Hepatocyte (in vitro differentiated cells): Measurements from ENCODE around the gene LSM12. TPM values are rescaled to one million over a fixed set of nuclear protein-coding genes. Genes with fewer than 3 reads are reported as not detected.

Experiments used
- DNase-seq: peaks from one replicate; pipeline ENCODE4 v3.0.0-alpha.2; 2016; ENCODE audit warnings: low spot score
- H2AFZ ChIP-seq: fragments of 200-600 bp; sonication (generic); 2 replicates; pipeline ENCODE4 v1.6.0; 2016; ENCODE audit warnings: antibody characterized with exemption, mild to moderate bottlenecking
- H3K27ac ChIP-seq: fragments of 200-600 bp; sonication (generic); 2 replicates; pipeline ENCODE4 v1.5.1; 2016; ENCODE audit warnings: mild to moderate bottlenecking
- H3K27me3 ChIP-seq: fragments of 200-600 bp; sonication (generic); 2 replicates; pipeline ENCODE4 v1.6.1; 2016
- H3K36me3 ChIP-seq: fragments of 200-600 bp; sonication (generic); replicated peaks from 2 replicates; pipeline ENCODE4 v1.5.1; 2016; ENCODE audit warnings: low read depth; ENCODE audit not compliant: insufficient read depth
- H3K4me1 ChIP-seq: fragments of 200-600 bp; sonication (generic); 2 replicates; pipeline ENCODE4 v1.5.1; 2016; ENCODE audit warnings: mild to moderate bottlenecking, moderate library complexity; ENCODE audit not compliant: insufficient read depth
- H3K4me2 ChIP-seq: fragments of 200-600 bp; sonication (generic); 2 replicates; pipeline ENCODE4 v1.6.0; 2016
- H3K4me3 ChIP-seq: fragments of 200-600 bp; sonication (generic); 2 replicates; pipeline ENCODE4 v1.5.1; 2016; ENCODE audit warnings: mild to moderate bottlenecking
- H3K79me2 ChIP-seq: fragments of 200-600 bp; sonication (generic); 2 replicates; pipeline ENCODE4 v1.6.0; 2017; ENCODE audit warnings: mild to moderate bottlenecking
- H3K9me2 ChIP-seq: fragments of 200-600 bp; sonication (generic); replicated peaks from 2 replicates; pipeline ENCODE4 v1.6.0; 2017; ENCODE audit warnings: mild to moderate bottlenecking; ENCODE audit not compliant: insufficient read depth
- H3K9me3 ChIP-seq: fragments of 200-600 bp; sonication (generic); 2 replicates; pipeline ENCODE4 v1.5.1; 2016; ENCODE audit warnings: low read depth, mild to moderate bottlenecking
- H4K20me1 ChIP-seq: fragments of 200-600 bp; sonication (generic); 2 replicates; pipeline ENCODE4 v1.6.0; 2016; ENCODE audit warnings: mild to moderate bottlenecking; ENCODE audit not compliant: insufficient read depth, poor library complexity, severe bottlenecking
- CTCF ChIP-seq: fragments of 200-600 bp; sonication (generic); IDR thresholded peaks from 2 replicates; pipeline ENCODE4 v1.5.1; 2016; ENCODE audit warnings: antibody characterized with exemption, mild to moderate bottlenecking; ENCODE audit not compliant: poor library complexity
- EZH2 ChIP-seq: fragments of 200-600 bp; sonication (generic); IDR thresholded peaks from 2 replicates; pipeline ENCODE4 v1.6.1; 2016; ENCODE audit warnings: antibody characterized with exemption, mild to moderate bottlenecking, borderline replicate concordance
- EZH2phosphoT487 ChIP-seq: fragments of 200-600 bp; sonication (generic); IDR thresholded peaks from one replicate; pipeline ENCODE4 v1.6.1; 2018; ENCODE audit warnings: antibody characterized with exemption, mild to moderate bottlenecking, low read depth, moderate library complexity; ENCODE audit not compliant: unreplicated experiment, severe bottlenecking
- WGBS: methylation state at CpG from one replicate; pipeline ENCODE4 v1.1.6; 2016; ENCODE audit warnings: low lambda C conversion rate; ENCODE audit errors: missing lambda C conversion rate; 5-methylcytosine and 5-hydroxymethylcytosine counted together
- polyA plus RNA-seq: library from polyadenylated mRNA; unstranded; fragments of >200 nt; fragmentation: Nextera tagmentation; extraction: Ambion mirVana; gene quantifications from 2 replicates; pipeline ENCODE4 v1.2.1, GENCODE V29; 2016
- total RNA-seq: library from RNA; depleted of rRNA; stranded (reverse); fragments of >200 nt; gene quantifications from 2 replicates; pipeline ENCODE4 v1.2.3, GENCODE V29; 2014

LSM12 gene
- total and polyA plus RNA-seq, 2 experiments from 2014 or later, result 40.4 to 44.5 TPM

DNA sequence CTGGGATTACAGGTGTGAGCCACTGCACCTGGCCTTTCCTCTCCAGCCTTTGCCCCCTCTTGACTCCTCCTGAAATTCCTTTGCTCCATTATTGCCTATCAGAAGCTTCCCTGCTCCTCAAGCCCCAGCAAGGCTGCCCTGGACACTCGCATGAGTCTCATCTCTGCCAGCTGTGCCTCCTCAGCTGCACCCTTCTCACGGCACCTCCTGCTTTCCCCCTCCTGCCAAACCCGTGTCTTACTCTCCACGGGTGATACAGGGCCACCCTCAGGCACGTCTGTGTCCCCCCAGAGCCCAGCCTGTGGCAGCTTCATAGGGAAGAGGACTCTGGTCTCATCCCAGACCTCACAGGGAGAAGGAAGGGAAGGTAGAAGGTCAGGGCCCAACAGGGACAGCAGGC is 19.4 kb upstream of the LSM12 start:
- Histone ChIP-seq H3K9me3 (no peaks in the 10 kb centered on the region), H2AFZ (no peak overlapping the region), H3K27ac (peak overlapping the region; percentile 87), H3K4me1 (peaks cover 11% of the 10 kb centered on the region), H4K20me1 (no peaks in the 10 kb centered on the region), H3K4me3 (no peak overlapping the region), H3K9me2 (no peaks in the 10 kb centered on the region), H3K36me3 (no peaks in the 10 kb centered on the region), H3K27me3 (no peaks in the 10 kb centered on the region), H3K4me2 (no peak overlapping the region), H3K79me2 (no peaks in the 10 kb centered on the region)
- no peak for TF ChIP-seq CTCF
- TF ChIP-seq EZH2, result no peak
- TF ChIP-seq EZH2phosphoT487, result no peak
- DNase-seq, result no peak
- 91% methylated on average over 5 of the region's 5 CpGs for WGBS

GRCh38 chr17:44084921-44085320 is 18.4 kb upstream of the LSM12 start:
- Histone ChIP-seq H3K27me3 (no peaks in the 10 kb centered on the region), H3K79me2 (no peaks in the 10 kb centered on the region), H3K9me2 (no peaks in the 10 kb centered on the region), H3K27ac (no peak overlapping the region), H3K4me1 (peaks cover 11% of the 10 kb centered on the region), H4K20me1 (no peaks in the 10 kb centered on the region), H3K9me3 (no peaks in the 10 kb centered on the region), H3K4me2 (no peak overlapping the region), H3K36me3 (no peaks in the 10 kb centered on the region), H3K4me3 (no peak overlapping the region), H2AFZ (no peak overlapping the region)
- 83% methylated on average over 7 of the region's 7 CpGs for WGBS
- DNase-seq, result no peak
- TF ChIP-seq EZH2 (no peak), CTCF (no peak), EZH2phosphoT487 (no peak)

DNA sequence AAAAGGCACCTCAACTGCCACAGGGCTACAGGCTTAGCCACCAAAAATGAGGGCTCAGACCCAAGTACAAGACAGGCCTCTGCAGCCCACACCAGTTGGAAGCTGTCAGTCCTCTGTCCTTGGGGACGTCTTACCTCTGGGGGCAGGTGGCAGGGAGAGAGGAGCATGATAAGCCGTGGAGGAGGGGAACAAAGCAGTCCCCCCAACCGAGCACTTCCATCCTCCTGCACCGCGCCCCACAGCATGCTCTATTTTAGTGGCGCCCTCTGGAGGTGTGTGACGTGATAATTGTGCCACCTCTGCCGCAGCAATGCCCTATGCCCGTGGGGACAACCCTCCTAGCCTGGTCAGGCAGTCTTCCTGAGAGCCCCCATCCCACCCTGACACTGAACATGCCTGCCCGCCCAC is 17.7 kb upstream of the LSM12 start:
- no peak overlapping the region for H3K4me3 ChIP-seq
- no peaks in the 10 kb centered on the region for H3K79me2 ChIP-seq
- H3K4me1 ChIP-seq, result peaks cover 11% of the 10 kb centered on the region
- WGBS, result 81% methylated on average over 10 of the region's 10 CpGs
- TF ChIP-seq EZH2, result no peak
- TF ChIP-seq EZH2phosphoT487, result no peak
- TF ChIP-seq CTCF, result peak; percentile 27
- no peaks in the 10 kb centered on the region for H3K9me3 ChIP-seq
- no peak for DNase-seq
- H3K27ac ChIP-seq, result no peak overlapping the region
- H2AFZ ChIP-seq, result no peak overlapping the region
- H3K4me2 ChIP-seq, result no peak overlapping the region
- H3K36me3 ChIP-seq, result no peaks in the 10 kb centered on the region
- no peaks in the 10 kb centered on the region for H4K20me1 ChIP-seq
- H3K9me2 ChIP-seq, result no peaks in the 10 kb centered on the region
- no peaks in the 10 kb centered on the region for H3K27me3 ChIP-seq
